Mesenteric fat pad (tissue), 1 donor: ENCODE data around the gene TNFRSF4. TPM values are rescaled to one million over a fixed set of nuclear protein-coding genes. Genes with fewer than 3 reads are reported as not detected.
"Not testable (repeated sequence)": the region's sequence is repeated elsewhere in the genome, so short reads cannot be mapped to it uniquely, and the experiment has no call there.

Source experiments
- DNase-seq: peaks from one replicate; pipeline ENCODE4 v3.0.0-alpha.2; 2020; ENCODE audit warnings: low spot score
- total RNA-seq: library from RNA; stranded (reverse); fragmentation: NEBNext Ultra II Directional; extraction: Animal tissue kit (Norgen Biotek cat#: 25700); gene quantifications from one replicate; pipeline ENCODE4 v1.2.1, GENCODE V29; 2021
- donor health status: DM: yes; HTN: yes; CAD: no.

The TNFRSF4 gene
- total RNA-seq, 1 donor from 2014 or later, result 10.7 TPM

GRCh38 chr1:1183833-1184775 is 29.8 kb downstream of the TNFRSF4 start:
- no peak for DNase-seq

- DNase-seq, result no peak
Measured at GRCh38 chr1:1183221-1183747, 30.7 kb downstream of the TNFRSF4 start.

- no peak for DNase-seq
Measured at GRCh38 chr1:1182491-1183220, 31.3 kb downstream of the TNFRSF4 start.

GRCh38 chr1:1181938-1182410 is 32.0 kb downstream of the TNFRSF4 start:
- DNase-seq, result no peak

- no peak for DNase-seq
Measured at GRCh38 chr1:1181129-1181937, 32.6 kb downstream of the TNFRSF4 start.

- DNase-seq, result no peak
Measured at GRCh38 chr1:1179983-1180861, 33.7 kb downstream of the TNFRSF4 start.

GRCh38 chr1:1179346-1179982 is 34.5 kb downstream of the TNFRSF4 start:
- DNase-seq, result no peak

- DNase-seq, result no peak
Measured at GRCh38 chr1:1178794-1179331, 35.1 kb downstream of the TNFRSF4 start.

GRCh38 chr1:1177452-1178206 is 36.3 kb downstream of the TNFRSF4 start:
- no peak for DNase-seq

GRCh38 chr1:1176931-1177330 is 37.0 kb downstream of the TNFRSF4 start:
- no peak for DNase-seq

GRCh38 chr1:1176063-1176761 is 37.7 kb downstream of the TNFRSF4 start:
- DNase-seq, result not testable (repeated sequence)

- DNase-seq, result no peak
Measured at GRCh38 chr1:1175221-1176062, 38.5 kb downstream of the TNFRSF4 start.

GRCh38 chr1:1173793-1174415 is 40.0 kb downstream of the TNFRSF4 start, which contains the start of gene TTLL10:
Gene TTLL10, plus strand, starts transcription at chr1:1173880. Its CDS starts 5,336 bp downstream, at chr1:1179216.
- no peak for DNase-seq

GRCh38 chr1:1173061-1173792 is 40.7 kb downstream of the TNFRSF4 start:
- DNase-seq, result no peak

GRCh38 chr1:1171546-1172340 is 42.2 kb downstream of the TNFRSF4 start:
- no peak for DNase-seq
